HCT116 (cell line): ENCODE data around the gene ST14. TPM values are rescaled to one million over a fixed set of nuclear protein-coding genes. Genes with fewer than 3 reads are reported as not detected.

Source experiments
- ATAC-seq: fragments of 200-7000 bp; cut with Tn5 transposase; 2 replicates; pipeline ENCODE4 v1.9.1; 2020; ENCODE audit warnings: mild to moderate bottlenecking, moderate library complexity
- BruUV-seq: library from RNA; stranded (reverse); fragments of 400-500 nt; replicated peaks from 2 replicates; lab custom pipeline; 2021; lab: Mats Ljungman, UMichigan
- CTCF ChIA-PET: fragments of 300-600 bp; sonication (Branson Sonifier 250); formaldehyde crosslinking; loops from one replicate; lab custom pipeline; 2021; ENCODE audit warnings: antibody characterized with exemption; lab: Charles Lee
- POLR2A ChIA-PET: fragments of 300-600, 350-600 bp; sonication (Branson Sonifier 250); formaldehyde crosslinking; loops from one replicate; lab custom pipeline; 2021; ENCODE audit warnings: antibody characterized with exemption; lab: Charles Lee
- RAD21 ChIA-PET, 2 experiments: fragments of 300-600 bp; sonication (Branson Sonifier 250); formaldehyde crosslinking; loops; one replicate each; lab custom pipeline; 2023; ENCODE audit warnings: low total read pairs in 2 of 2; ENCODE audit not compliant: uncharacterized antibody in 2 of 2, unreplicated experiment in 2 of 2, low non-redundant PET in 1 of 2; lab: Charles Lee
- DNase-seq: peaks from one replicate; pipeline ENCODE4 v3.0.0-alpha.2; 2010; ENCODE audit warnings: low read depth, low spot score
- H2AFZ ChIP-seq: fragments of 200-600 bp; shearing (Covaris generic), sonication (generic); 2 replicates; pipeline ENCODE4 v1.6.1; 2017; ENCODE audit warnings: low read depth, mixed run types, mixed read lengths, antibody characterized with exemption, low read length; ENCODE audit not compliant: poor library complexity, severe bottlenecking
- H3K27ac ChIP-seq: 2 replicates; pipeline ENCODE4 v1.5.1; 2012; ENCODE audit warnings: low read depth, low read length
- H3K27me3 ChIP-seq: fragments of 200-600 bp; sonication (generic); 2 replicates; pipeline ENCODE4 v1.6.1; 2016; ENCODE audit warnings: mixed run types, low read length, mixed read lengths; ENCODE audit not compliant: insufficient read depth
- H3K36me3 ChIP-seq, 2 experiments: fragments of 200-500 bp in 1 of 2; fragments of 200-600 bp in 1 of 2; sonication (Bioruptor generic) in 1 of 2; sonication (generic) in 1 of 2; 2 replicates each; pipeline versions ENCODE4 v1.5.1 to v1.6.1; 2014 to 2016; ENCODE audit warnings: low read length in 2 of 2, inconsistent platforms in 1 of 2, mixed read lengths in 1 of 2, mixed run types in 1 of 2; ENCODE audit not compliant: insufficient read depth in 2 of 2, control insufficient read depth in 1 of 2
- H3K4me1 ChIP-seq, 2 experiments: fragments of 200-600 bp in 1 of 2; sonication (generic) in 1 of 2; 2 replicates each; pipeline versions ENCODE4 v1.5.1 to v1.6.1; 2012 to 2017; ENCODE audit warnings: low read length in 2 of 2, inconsistent platforms in 1 of 2, mild to moderate bottlenecking in 1 of 2, mixed read lengths in 1 of 2, mixed run types in 1 of 2, moderate library complexity in 1 of 2; ENCODE audit not compliant: insufficient read depth in 2 of 2, control insufficient read depth in 1 of 2
- H3K4me2 ChIP-seq: fragments of 200-600 bp; sonication (generic); 2 replicates; pipeline ENCODE4 v1.6.1; 2017; ENCODE audit warnings: mixed run types, low read length, mixed read lengths
- H3K4me3 ChIP-seq, 2 experiments: fragments of 200-600 bp in 1 of 2; sonication (generic) in 1 of 2; replicated peaks in 1 of 2; 2 replicates each; pipeline ENCODE4 v1.5.1; 2011 to 2016; ENCODE audit warnings: low read length in 2 of 2, control low read depth in 1 of 2, low read depth in 1 of 2, mild to moderate bottlenecking in 1 of 2, mixed read lengths in 1 of 2, mixed run types in 1 of 2
- H3K79me2 ChIP-seq: fragments of 200-600 bp; sonication (generic); 2 replicates; pipeline ENCODE4 v1.6.1; 2017; ENCODE audit warnings: mild to moderate bottlenecking, mixed run types, low read length, moderate library complexity, mixed read lengths; ENCODE audit not compliant: insufficient read depth
- H3K9ac ChIP-seq: fragments of 200-600 bp; sonication (generic); 2 replicates; pipeline ENCODE4 v1.6.1; 2016; ENCODE audit warnings: low read length, mixed read lengths
- H3K9me2 ChIP-seq: fragments of 200-600 bp; sonication (generic), shearing (Covaris generic); 2 replicates; pipeline ENCODE4 v1.6.1; 2017; ENCODE audit warnings: mixed run types, mild to moderate bottlenecking, moderate library complexity; ENCODE audit not compliant: insufficient read depth
- H3K9me3 ChIP-seq, 2 experiments: fragments of 200-500 bp in 1 of 2; fragments of 200-600 bp in 1 of 2; sonication (Bioruptor generic) in 1 of 2; sonication (generic) in 1 of 2; 2 replicates each; pipeline ENCODE4 v1.6.1; 2014 to 2017; ENCODE audit warnings: low read length in 2 of 2, mixed read lengths in 2 of 2, inconsistent platforms in 1 of 2, low read depth in 1 of 2, mild to moderate bottlenecking in 1 of 2, mixed run types in 1 of 2, moderate library complexity in 1 of 2; ENCODE audit not compliant: control insufficient read depth in 1 of 2, insufficient read depth in 1 of 2
- H4K20me1 ChIP-seq: fragments of 200-600 bp; sonication (generic), shearing (Covaris generic); 2 replicates; pipeline ENCODE4 v1.6.1; 2017; ENCODE audit warnings: mixed run types, mild to moderate bottlenecking, moderate library complexity; ENCODE audit not compliant: insufficient read depth
- ATF3 ChIP-seq: IDR thresholded peaks from 2 replicates; pipeline ENCODE4 v1.6.1; 2012
- CBX3 ChIP-seq: IDR thresholded peaks from 2 replicates; pipeline ENCODE4 v1.6.1; 2012; ENCODE audit warnings: low read depth
- CEBPB ChIP-seq: IDR thresholded peaks from 2 replicates; pipeline ENCODE4 v1.6.1; 2012; ENCODE audit warnings: low read depth
- EGR1 ChIP-seq: IDR thresholded peaks from 2 replicates; pipeline ENCODE4 v1.6.1; 2012; ENCODE audit warnings: low read depth
- EZH2 ChIP-seq: fragments of 200-600 bp; sonication (generic); IDR thresholded peaks from 2 replicates; pipeline ENCODE4 v1.6.1; 2017; ENCODE audit warnings: antibody characterized with exemption, mixed run types
- FOSL1 ChIP-seq: IDR thresholded peaks from 2 replicates; pipeline ENCODE4 v1.6.1; 2012; ENCODE audit warnings: low read depth
- JUND ChIP-seq: IDR thresholded peaks from 2 replicates; pipeline ENCODE4 v1.6.1; 2012
- POLR2A ChIP-seq: IDR thresholded peaks from 2 replicates; pipeline ENCODE4 v1.7.0; 2011; ENCODE audit warnings: borderline replicate concordance; ENCODE audit not compliant: insufficient read depth, insufficient read length; ENCODE audit errors: extremely low read depth
- RAD21 ChIP-seq: IDR thresholded peaks from 2 replicates; pipeline ENCODE4 v1.6.1; 2012; ENCODE audit warnings: low read depth, mild to moderate bottlenecking
- REST ChIP-seq: IDR thresholded peaks from 2 replicates; pipeline ENCODE4 v1.6.1; 2012; ENCODE audit warnings: low read depth
- SIN3A ChIP-seq: IDR thresholded peaks from 2 replicates; pipeline ENCODE4 v1.6.1; 2012; ENCODE audit warnings: low read depth
- SP1 ChIP-seq: IDR thresholded peaks from 2 replicates; pipeline ENCODE4 v1.6.1; 2012; ENCODE audit warnings: low read depth
- SRF ChIP-seq: IDR thresholded peaks from 2 replicates; pipeline ENCODE4 v1.6.1; 2012; ENCODE audit warnings: low read depth
- TCF7L2 ChIP-seq: IDR thresholded peaks from 2 replicates; pipeline ENCODE4 v1.7.0; 2011; ENCODE audit warnings: borderline replicate concordance, inconsistent platforms; ENCODE audit not compliant: insufficient read depth, insufficient read length; ENCODE audit errors: extremely low read depth
- ZBTB33 ChIP-seq: IDR thresholded peaks from 2 replicates; pipeline ENCODE4 v1.6.1; 2011; ENCODE audit warnings: mild to moderate bottlenecking, low read length, moderate library complexity; ENCODE audit not compliant: insufficient replicate concordance; ENCODE audit errors: extremely low read depth
- ZFX ChIP-seq: fragments of 450-650 bp; IDR thresholded peaks from 2 replicates; pipeline ENCODE4 v1.6.1; 2017
- ZNF274 ChIP-seq: fragments of 200-500 bp; sonication (Bioruptor generic); IDR thresholded peaks from 2 replicates; pipeline ENCODE4 v1.6.1; 2014; ENCODE audit warnings: mild to moderate bottlenecking, low read depth, low read length, inconsistent platforms
- intact Hi-C: fragments of 100-400 bp; cut with micrococcal nuclease; formaldehyde crosslinking; loops from 2 replicates; pipeline ENCODE4 v1.10.0; 2022
- total RNA-seq: library from RNA; stranded (reverse); gene quantifications from one replicate; pipeline ENCODE4 v1.2.1, GENCODE V29; 2021; ENCODE audit not compliant: unreplicated experiment
- TF ChIP-seq, protein P1 (sequence below): IDR thresholded peaks from 2 replicates; pipeline ENCODE4 v1.6.1; 2012

Gene ST14
- total RNA-seq, 1 experiment from 2014 or later = 107 TPM

- no peaks in the 10 kb centered on the region for H3K9me3 ChIP-seq
- ChIA-PET POLR2A (no interaction called here), CTCF (no interaction called here), RAD21 (no interaction called here)
- H3K9me2 ChIP-seq = no peaks in the 10 kb centered on the region
- DNase-seq (no peak), ATAC-seq (no peak)
- H3K4me2 ChIP-seq = no peak overlapping the region
- no peak overlapping the region for H2AFZ ChIP-seq
- no peak overlapping the region for H3K9ac ChIP-seq
- intact Hi-C loops = no loop called here
- no peaks in the 10 kb centered on the region for H3K36me3 ChIP-seq
- TF ChIP-seq FOSL1 = no peak
- TF ChIP-seq SRF = no peak
- TF ChIP-seq JUND = no peak
- no peak for TF ChIP-seq EZH2
- no peak for TF ChIP-seq CBX3
- TF ChIP-seq SIN3A = no peak
- no peak for TF ChIP-seq REST
- no peak for TF ChIP-seq SP1
- TF ChIP-seq EGR1 = no peak
- TF ChIP-seq ZNF274 = no peak
- no peak for TF ChIP-seq ZFX
- no peak for TF ChIP-seq RAD21
- no peak for TF ChIP-seq ZBTB33
- no peak for TF ChIP-seq ATF3
- no peak for TF ChIP-seq POLR2A
- TF ChIP-seq, protein P1, sequence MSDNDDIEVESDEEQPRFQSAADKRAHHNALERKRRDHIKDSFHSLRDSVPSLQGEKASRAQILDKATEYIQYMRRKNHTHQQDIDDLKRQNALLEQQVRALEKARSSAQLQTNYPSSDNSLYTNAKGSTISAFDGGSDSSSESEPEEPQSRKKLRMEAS = no peak
- no peak for TF ChIP-seq TCF7L2
- no peak for TF ChIP-seq CEBPB
- no peaks in the 10 kb centered on the region for H4K20me1 ChIP-seq
- no peaks in the 10 kb centered on the region for H3K27me3 ChIP-seq
- no peak overlapping the region for H3K27ac ChIP-seq
- no peak overlapping the region for H3K4me3 ChIP-seq
- BruUV-seq = no TSS peak
- no peaks in the 10 kb centered on the region for H3K79me2 ChIP-seq
- no peaks in the 10 kb centered on the region for H3K4me1 ChIP-seq
Measured at GRCh38 chr11:130223291-130223971, 63.8 kb downstream of the ST14 start.
